SK-N-SH treated with all-trans-retinoic acid at 6 μM for 48 hours (cell line): Measurements from ENCODE around the gene ZBTB16.

Experiments
- BACH2 ChIP-seq: fragments of 250-450 bp; sonication (Bioruptor Pico); IDR thresholded peaks from 2 replicates; pipeline ENCODE4 v1.9.0; 2021; ENCODE audit warnings: mild to moderate bottlenecking, borderline replicate concordance
- OSR1 ChIP-seq: fragments of 250-450 bp; sonication (Bioruptor Pico); IDR thresholded peaks from 2 replicates; pipeline ENCODE4 v1.8.0; 2022; ENCODE audit warnings: moderate library complexity, mild to moderate bottlenecking, inconsistent platforms
- TCF4 ChIP-seq: fragments of 250-450 bp; sonication (Bioruptor Pico); IDR thresholded peaks from 2 replicates; pipeline ENCODE4 v1.8.0; 2021; ENCODE audit warnings: mild to moderate bottlenecking, moderate library complexity, borderline replicate concordance
- ZC3H10 ChIP-seq: fragments of 250-450 bp; sonication (Bioruptor Pico); IDR thresholded peaks from 2 replicates; pipeline ENCODE4 v1.5.1; 2021; ENCODE audit warnings: mild to moderate bottlenecking, moderate library complexity
- ZFP3 ChIP-seq: fragments of 250-450 bp; sonication (Bioruptor Pico); IDR thresholded peaks from 2 replicates; pipeline ENCODE4 v1.5.0; 2020; ENCODE audit warnings: mild to moderate bottlenecking, moderate library complexity
- ZFP30 ChIP-seq: fragments of 450-650 bp; formaldehyde crosslinking; IDR thresholded peaks from 2 replicates; pipeline ENCODE4 v1.5.0; 2022; ENCODE audit warnings: mild to moderate bottlenecking, moderate library complexity
- ZNF565 ChIP-seq: fragments of 450-650 bp; formaldehyde crosslinking; conservative IDR thresholded peaks from 2 replicates; pipeline ENCODE4 v1.5.0; 2020; ENCODE audit warnings: low read depth, mild to moderate bottlenecking, moderate library complexity
- ZNF8 ChIP-seq: fragments of 450-650 bp; formaldehyde crosslinking; IDR thresholded peaks from 2 replicates; pipeline ENCODE4 v1.5.0; 2020; ENCODE audit warnings: mild to moderate bottlenecking, moderate library complexity
- TF ChIP-seq, protein P1 (sequence below): fragments of 250-450 bp; sonication (Bioruptor Pico); IDR thresholded peaks from 2 replicates; pipeline ENCODE4 v1.5.1; 2020; ENCODE audit warnings: low read depth, mild to moderate bottlenecking, moderate library complexity
- TF ChIP-seq, protein P2 (sequence below): fragments of 250-450 bp; sonication (Bioruptor Pico); IDR thresholded peaks from 2 replicates; pipeline ENCODE4 v1.5.1; 2021; ENCODE audit warnings: mild to moderate bottlenecking, moderate library complexity

DNA sequence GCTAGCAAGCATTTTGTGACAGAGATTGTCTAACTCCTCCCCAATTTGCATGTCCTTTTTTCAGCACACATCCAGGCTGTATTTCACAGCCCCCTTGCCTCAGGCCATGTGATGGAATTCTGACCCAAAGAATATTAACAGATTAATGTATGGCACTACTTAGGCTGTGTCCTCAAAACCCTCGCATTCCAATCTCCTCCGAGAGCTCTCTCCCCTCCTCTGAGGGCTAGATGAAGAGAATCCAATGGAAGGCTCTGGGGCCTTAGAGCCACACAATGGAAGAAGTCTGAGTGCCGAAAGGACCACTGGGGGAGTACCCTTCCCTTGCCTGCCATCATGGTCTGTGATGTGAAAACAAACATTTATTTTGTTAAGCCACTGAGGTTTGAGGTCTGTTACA is 223.0 kb downstream of the ZBTB16 start:
- no peak for TF ChIP-seq ZNF565
- TF ChIP-seq ZC3H10: no peak
- TF ChIP-seq ZFP30 (CRISPR knock-in tag): no peak
- no peak for TF ChIP-seq OSR1 (CRISPR knock-in tag)
- no peak for TF ChIP-seq BACH2 (CRISPR knock-in tag)
- TF ChIP-seq, protein P1, sequence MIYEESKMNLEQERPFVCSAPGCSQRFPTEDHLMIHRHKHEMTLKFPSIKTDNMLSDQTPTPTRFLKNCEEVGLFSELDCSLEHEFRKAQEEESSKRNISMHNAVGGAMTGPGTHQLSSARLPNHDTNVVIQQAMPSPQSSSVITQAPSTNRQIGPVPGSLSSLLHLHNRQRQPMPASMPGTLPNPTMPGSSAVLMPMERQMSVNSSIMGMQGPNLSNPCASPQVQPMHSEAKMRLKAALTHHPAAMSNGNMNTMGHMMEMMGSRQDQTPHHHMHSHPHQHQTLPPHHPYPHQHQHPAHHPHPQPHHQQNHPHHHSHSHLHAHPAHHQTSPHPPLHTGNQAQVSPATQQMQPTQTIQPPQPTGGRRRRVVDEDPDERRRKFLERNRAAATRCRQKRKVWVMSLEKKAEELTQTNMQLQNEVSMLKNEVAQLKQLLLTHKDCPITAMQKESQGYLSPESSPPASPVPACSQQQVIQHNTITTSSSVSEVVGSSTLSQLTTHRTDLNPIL (CRISPR knock-in tag): no peak
- no peak for TF ChIP-seq ZFP3 (CRISPR knock-in tag)
- TF ChIP-seq, protein P2, sequence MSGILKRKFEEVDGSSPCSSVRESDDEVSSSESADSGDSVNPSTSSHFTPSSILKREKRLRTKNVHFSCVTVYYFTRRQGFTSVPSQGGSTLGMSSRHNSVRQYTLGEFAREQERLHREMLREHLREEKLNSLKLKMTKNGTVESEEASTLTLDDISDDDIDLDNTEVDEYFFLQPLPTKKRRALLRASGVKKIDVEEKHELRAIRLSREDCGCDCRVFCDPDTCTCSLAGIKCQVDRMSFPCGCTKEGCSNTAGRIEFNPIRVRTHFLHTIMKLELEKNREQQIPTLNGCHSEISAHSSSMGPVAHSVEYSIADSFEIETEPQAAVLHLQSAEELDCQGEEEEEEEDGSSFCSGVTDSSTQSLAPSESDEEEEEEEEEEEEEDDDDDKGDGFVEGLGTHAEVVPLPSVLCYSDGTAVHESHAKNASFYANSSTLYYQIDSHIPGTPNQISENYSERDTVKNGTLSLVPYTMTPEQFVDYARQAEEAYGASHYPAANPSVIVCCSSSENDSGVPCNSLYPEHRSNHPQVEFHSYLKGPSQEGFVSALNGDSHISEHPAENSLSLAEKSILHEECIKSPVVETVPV (CRISPR knock-in tag): no peak
- no peak for TF ChIP-seq TCF4 (CRISPR knock-in tag)
- no peak for TF ChIP-seq ZNF8 (CRISPR knock-in tag)
